T-helper 1 cell (primary cell): ENCODE results near the gene TMPRSS2.

ENCODE experiments used
- DNase-seq, 5 donors: peaks; one replicate each; pipeline ENCODE4 v3.0.0-alpha.2; 2012 to 2020

Gene TMPRSS2

GRCh38 chr21:41509145-41509496 is 1.2 kb upstream of the TMPRSS2 start:
- DNase-seq = no peak

GRCh38 chr21:41508415-41509144 is 622 bp upstream of the TMPRSS2 start:
- no peak for DNase-seq

GRCh38 chr21:41506611-41507520 is 1.1 kb downstream of the TMPRSS2 start:
- no peak for DNase-seq

GRCh38 chr21:41506005-41506594 is 1.9 kb downstream of the TMPRSS2 start:
- no peak for DNase-seq

GRCh38 chr21:41504030-41504429 is 3.9 kb downstream of the TMPRSS2 start:
- no peak for DNase-seq

- DNase-seq = no peak
Observed at GRCh38 chr21:41503331-41503730, 4.6 kb downstream of the TMPRSS2 start.

GRCh38 chr21:41501919-41502318 is 6.0 kb downstream of the TMPRSS2 start:
- no peak for DNase-seq

- DNase-seq = no peak
Observed at GRCh38 chr21:41500931-41501381, 7.0 kb downstream of the TMPRSS2 start.

- no peak for DNase-seq
Observed at GRCh38 chr21:41500363-41500762, 7.6 kb downstream of the TMPRSS2 start.

- DNase-seq = no peak
Observed at GRCh38 chr21:41499920-41500319, 8.0 kb downstream of the TMPRSS2 start.

- DNase-seq = no peak
Observed at GRCh38 chr21:41497788-41498187, 10.2 kb downstream of the TMPRSS2 start.

GRCh38 chr21:41497008-41497407 is 10.9 kb downstream of the TMPRSS2 start:
- DNase-seq = no peak

- no peak for DNase-seq
Observed at GRCh38 chr21:41494242-41494641, 13.7 kb downstream of the TMPRSS2 start.

GRCh38 chr21:41491412-41491811 is 16.5 kb downstream of the TMPRSS2 start:
- DNase-seq = no peak

GRCh38 chr21:41490330-41490729 is 17.6 kb downstream of the TMPRSS2 start:
- DNase-seq = no peak

GRCh38 chr21:41489329-41489728 is 18.6 kb downstream of the TMPRSS2 start:
- DNase-seq = no peak

- DNase-seq = no peak
Observed at GRCh38 chr21:41488080-41488479, 19.9 kb downstream of the TMPRSS2 start.

- no peak for DNase-seq
Observed at GRCh38 chr21:41487082-41487481, 20.9 kb downstream of the TMPRSS2 start.

GRCh38 chr21:41483973-41484372 is 24.0 kb downstream of the TMPRSS2 start:
- peak in 1 of 5 donors; percentile 19 for DNase-seq

- no peak for DNase-seq
Observed at GRCh38 chr21:41483415-41483814, 24.5 kb downstream of the TMPRSS2 start.

GRCh38 chr21:41482980-41483379 is 25.0 kb downstream of the TMPRSS2 start:
- no peak for DNase-seq

- no peak for DNase-seq
Observed at GRCh38 chr21:41482301-41482700, 25.7 kb downstream of the TMPRSS2 start.

- no peak for DNase-seq
Observed at GRCh38 chr21:41481191-41481590, 26.8 kb downstream of the TMPRSS2 start.
